HEK293 (cell line): ENCODE results near the gene PRR29.

Experiments
- CTCF ChIA-PET: fragments of 350-600 bp; formaldehyde crosslinking; extraction: SDS; loops from one replicate; lab custom pipeline; 2021; ENCODE audit warnings: antibody characterized with exemption; lab: Yijun Ruan, JAX
- POLR2A ChIA-PET: fragments of 300-600 bp; formaldehyde crosslinking; extraction: SDS; loops from one replicate; lab custom pipeline; 2020; ENCODE audit warnings: antibody characterized with exemption, inconsistent platforms; lab: Yijun Ruan, JAX
- H3K27ac ChIP-seq: fragments of 200-500 bp; sonication (Bioruptor generic); 2 replicates; pipeline ENCODE4 v1.5.1; 2014; ENCODE audit warnings: low read depth, low read length, control low read depth, inconsistent platforms; ENCODE audit errors: extremely low read depth
- H3K36me3 ChIP-seq, 2 experiments: fragments of 200-500 bp in 1 of 2; sonication (Bioruptor generic) in 1 of 2; 1 replicate in 1 of 2; 2 replicates in 1 of 2; pipeline ENCODE4 v1.5.1; 2014 to 2017; ENCODE audit warnings: inconsistent platforms in 2 of 2, low read length in 2 of 2; ENCODE audit not compliant: control insufficient read depth in 2 of 2, insufficient read depth in 1 of 2
- H3K4me1 ChIP-seq: fragments of 200-500 bp; sonication (Bioruptor generic); 2 replicates; pipeline ENCODE4 v1.5.1; 2014; ENCODE audit warnings: mild to moderate bottlenecking, low read length, inconsistent platforms; ENCODE audit not compliant: control insufficient read depth, insufficient read depth
- H3K4me3 ChIP-seq: 2 replicates; pipeline ENCODE4 v1.5.1; 2011; ENCODE audit warnings: low read depth, mild to moderate bottlenecking, control low read depth, low read length, moderate library complexity
- H3K9me3 ChIP-seq: fragments of 200-500 bp; sonication (Bioruptor generic); 2 replicates; pipeline ENCODE4 v1.5.1; 2014; ENCODE audit warnings: low read depth, low read length, inconsistent platforms; ENCODE audit not compliant: control insufficient read depth, insufficient read depth
- ATF2 ChIP-seq: fragments of 450-650 bp; formaldehyde crosslinking; IDR thresholded peaks from 2 replicates; pipeline ENCODE4 v1.5.1; 2016; ENCODE audit warnings: missing biosample characterization, missing genetic modification characterization, low read depth
- KLF17 ChIP-seq: fragments of 450-650 bp; formaldehyde crosslinking; IDR thresholded peaks from 2 replicates; pipeline ENCODE4 v1.5.1; 2016; ENCODE audit warnings: missing biosample characterization, missing genetic modification characterization
- OSR2 ChIP-seq: fragments of 450-650 bp; formaldehyde crosslinking; IDR thresholded peaks from 2 replicates; pipeline ENCODE4 v1.5.1; 2016; ENCODE audit warnings: missing biosample characterization, missing genetic modification characterization
- PRDM2 ChIP-seq: fragments of 450-650 bp; formaldehyde crosslinking; IDR thresholded peaks from 2 replicates; pipeline ENCODE4 v1.5.1; 2016; ENCODE audit warnings: missing biosample characterization, missing genetic modification characterization, borderline replicate concordance
- SP3 ChIP-seq: fragments of 450-650 bp; formaldehyde crosslinking; IDR thresholded peaks from 2 replicates; pipeline ENCODE4 v1.5.1; 2016; ENCODE audit warnings: missing biosample characterization, missing genetic modification characterization
- ZBTB10 ChIP-seq: fragments of 450-650 bp; formaldehyde crosslinking; IDR thresholded peaks from 2 replicates; pipeline ENCODE4 v1.5.1; 2016; ENCODE audit warnings: missing biosample characterization, missing genetic modification characterization
- ZBTB44 ChIP-seq: fragments of 450-650 bp; IDR thresholded peaks from 2 replicates; pipeline ENCODE4 v1.5.1; 2018; ENCODE audit warnings: missing biosample characterization, mild to moderate bottlenecking, missing genetic modification characterization
- ZFP69B ChIP-seq: fragments of 450-650 bp; formaldehyde crosslinking; IDR thresholded peaks from 2 replicates; pipeline ENCODE4 v1.5.1; 2016; ENCODE audit warnings: missing biosample characterization, missing genetic modification characterization
- ZNF10 ChIP-seq: fragments of 450-650 bp; formaldehyde crosslinking; IDR thresholded peaks from 2 replicates; pipeline ENCODE4 v1.5.1; 2017; ENCODE audit warnings: missing biosample characterization, missing genetic modification characterization
- ZNF140 ChIP-seq: fragments of 450-650 bp; formaldehyde crosslinking; IDR thresholded peaks from 2 replicates; pipeline ENCODE4 v1.5.1; 2016; ENCODE audit warnings: missing biosample characterization, missing genetic modification characterization
- ZNF146 ChIP-seq: fragments of 450-650 bp; formaldehyde crosslinking; IDR thresholded peaks from 2 replicates; pipeline ENCODE4 v1.5.1; 2016; ENCODE audit warnings: missing biosample characterization, missing genetic modification characterization
- ZNF169 ChIP-seq: fragments of 450-650 bp; formaldehyde crosslinking; IDR thresholded peaks from 2 replicates; pipeline ENCODE4 v1.5.1; 2016; ENCODE audit warnings: missing biosample characterization, missing genetic modification characterization
- ZNF239 ChIP-seq: fragments of 450-650 bp; formaldehyde crosslinking; IDR thresholded peaks from 2 replicates; pipeline ENCODE4 v1.5.1; 2016; ENCODE audit warnings: missing biosample characterization, missing genetic modification characterization
- ZNF248 ChIP-seq: fragments of 450-650 bp; formaldehyde crosslinking; IDR thresholded peaks from 2 replicates; pipeline ENCODE4 v1.5.1; 2017; ENCODE audit warnings: missing biosample characterization, missing genetic modification characterization
- ZNF501 ChIP-seq: fragments of 450-650 bp; formaldehyde crosslinking; IDR thresholded peaks from 2 replicates; pipeline ENCODE4 v1.5.1; 2016; ENCODE audit warnings: missing biosample characterization, missing genetic modification characterization
- ZNF510 ChIP-seq: fragments of 450-650 bp; formaldehyde crosslinking; IDR thresholded peaks from 2 replicates; pipeline ENCODE4 v1.5.1; 2018; ENCODE audit warnings: mild to moderate bottlenecking, missing genetic modification characterization, missing biosample characterization; ENCODE audit not compliant: insufficient replicate concordance
- ZNF548 ChIP-seq: fragments of 450-650 bp; formaldehyde crosslinking; IDR thresholded peaks from 2 replicates; pipeline ENCODE4 v1.5.1; 2016; ENCODE audit warnings: missing biosample characterization, missing genetic modification characterization
- ZNF623 ChIP-seq: fragments of 450-650 bp; formaldehyde crosslinking; IDR thresholded peaks from 2 replicates; pipeline ENCODE4 v1.5.1; 2016; ENCODE audit warnings: missing biosample characterization, missing genetic modification characterization
- ZNF660 ChIP-seq: fragments of 450-650 bp; IDR thresholded peaks from 2 replicates; pipeline ENCODE4 v1.5.1; 2018; ENCODE audit warnings: missing biosample characterization, mild to moderate bottlenecking, missing genetic modification characterization
- ZNF747 ChIP-seq: fragments of 450-650 bp; formaldehyde crosslinking; IDR thresholded peaks from 2 replicates; pipeline ENCODE4 v1.5.1; 2016; ENCODE audit warnings: missing biosample characterization, missing genetic modification characterization

Gene PRR29

GRCh38 chr17:63991611-63992010 lies 6.5 kb upstream of the PRR29 start (continued):
- no peak for TF ChIP-seq ZBTB44 (tag by site-specific recombination)
- TF ChIP-seq ZNF140, result no peak
- no peak for TF ChIP-seq OSR2 (tag by site-specific recombination)
- no peak for TF ChIP-seq ZNF146 (tag by site-specific recombination)

GRCh38 chr17:63993368-63993985 lies 4.7 kb upstream of the PRR29 start:
- H3K36me3 ChIP-seq, result no peaks in the 10 kb centered on the region
- CTCF ChIA-PET, result interaction anchor here (1.1 to 1.6 kb wide), 2 partner anchors 8 to 47 kb away, joined by 3 to 8 read pairs; no protein-coding TSS in a partner anchor
- POLR2A ChIA-PET, result interaction anchor here (1.3 kb wide), 1 partner anchor 152 kb away, joined by 3 read pairs; no protein-coding TSS in a partner anchor

More at GRCh38 chr17:63993368-63993985, 4.7 kb upstream of the PRR29 start:
- Histone ChIP-seq H3K9me3 (no peaks in the 10 kb centered on the region), H3K4me3 (no peak overlapping the region), H3K27ac (no peak overlapping the region), H3K4me1 (no peaks in the 10 kb centered on the region)
- no peak for TF ChIP-seq ZNF623 (tag by site-specific recombination)
- TF ChIP-seq ZNF548, result no peak
- TF ChIP-seq ZNF510 (tag by site-specific recombination), result no peak
- no peak for TF ChIP-seq ATF2 (tag by site-specific recombination)
- no peak for TF ChIP-seq ZNF10 (tag by site-specific recombination)
- TF ChIP-seq ZFP69B (tag by site-specific recombination), result no peak
- no peak for TF ChIP-seq ZNF501 (tag by site-specific recombination)
- no peak for TF ChIP-seq PRDM2 (tag by site-specific recombination)
- TF ChIP-seq ZNF239 (tag by site-specific recombination), result no peak
- TF ChIP-seq ZBTB10 (tag by site-specific recombination), result no peak
- no peak for TF ChIP-seq SP3 (tag by site-specific recombination)
- TF ChIP-seq ZNF747 (tag by site-specific recombination), result no peak
- TF ChIP-seq ZNF248 (tag by site-specific recombination), result no peak
- no peak for TF ChIP-seq KLF17
- no peak for TF ChIP-seq ZNF660 (tag by site-specific recombination)
- no peak for TF ChIP-seq ZNF169 (tag by site-specific recombination)
- TF ChIP-seq, all 188 proteins: peak for 0
